ENCODE data around the gene ADGRF1.

ADGRF1 gene

DNA sequence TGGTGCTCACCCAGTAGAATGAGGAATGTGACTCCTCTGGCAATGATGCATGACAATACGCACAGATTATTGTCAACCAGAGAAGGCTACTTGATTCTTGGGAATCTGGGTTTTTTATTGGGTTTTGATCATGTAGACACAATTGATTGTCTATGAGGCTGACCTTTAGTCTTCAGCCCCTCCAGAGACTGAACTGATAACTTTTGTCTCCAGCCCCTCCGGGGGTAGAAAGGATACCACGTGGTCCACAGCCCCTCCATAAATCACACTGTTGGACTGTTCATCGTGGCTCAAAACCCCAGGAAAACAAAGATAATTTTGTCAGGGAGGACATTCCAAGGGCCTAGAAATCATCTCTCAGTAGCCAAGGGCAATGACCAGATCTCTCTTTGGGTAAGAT lies 62.9 kb downstream of the ADGRF1 start:
- no peak for DNase-seq (ENCODE audit: low spot score)

- no peak for DNase-seq (ENCODE audit: low spot score)
Observed at GRCh38 chr6:46974786-46975185, 67.3 kb downstream of the ADGRF1 start.

DNA sequence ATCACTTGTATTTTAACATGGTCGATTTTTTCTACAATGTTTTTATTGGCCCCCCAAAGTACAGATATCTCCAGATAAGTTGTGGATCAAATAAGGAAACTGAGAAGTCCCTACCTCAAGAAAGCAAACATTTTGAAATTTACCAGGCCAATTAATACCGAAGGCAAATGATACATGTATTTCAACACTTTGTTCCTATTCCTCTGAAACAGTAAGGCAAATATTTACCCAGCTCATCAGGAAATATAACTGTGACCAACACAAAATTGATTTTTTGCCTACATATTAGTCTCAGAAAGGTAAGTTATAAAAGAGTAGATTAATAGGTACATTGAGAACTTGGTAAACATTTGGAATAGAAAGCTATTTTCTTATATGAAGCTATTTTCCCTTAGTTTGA lies 69.1 kb downstream of the ADGRF1 start:
- DNase-seq (ENCODE audit: low spot score), result no peak

DNA sequence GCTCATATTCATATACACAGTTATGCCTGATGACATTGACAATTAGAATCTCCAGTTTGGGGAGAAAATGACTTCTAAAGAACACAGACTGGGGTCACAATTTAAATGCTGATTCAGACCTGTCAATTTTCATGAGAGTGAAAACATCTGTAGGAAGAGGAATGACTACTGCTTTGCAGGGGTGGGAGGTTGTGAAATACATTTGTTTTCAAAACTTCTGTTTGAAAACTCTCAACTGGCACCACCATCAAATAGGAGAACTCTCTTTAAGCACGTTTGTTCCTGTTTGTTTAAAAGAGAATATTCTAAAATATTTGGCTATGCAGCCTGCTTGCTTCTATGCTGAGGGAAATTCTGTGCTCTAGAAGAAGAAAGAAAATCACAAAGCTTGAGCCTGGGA lies 69.6 kb downstream of the ADGRF1 start:
- no peak for DNase-seq (ENCODE audit: low spot score)

DNA sequence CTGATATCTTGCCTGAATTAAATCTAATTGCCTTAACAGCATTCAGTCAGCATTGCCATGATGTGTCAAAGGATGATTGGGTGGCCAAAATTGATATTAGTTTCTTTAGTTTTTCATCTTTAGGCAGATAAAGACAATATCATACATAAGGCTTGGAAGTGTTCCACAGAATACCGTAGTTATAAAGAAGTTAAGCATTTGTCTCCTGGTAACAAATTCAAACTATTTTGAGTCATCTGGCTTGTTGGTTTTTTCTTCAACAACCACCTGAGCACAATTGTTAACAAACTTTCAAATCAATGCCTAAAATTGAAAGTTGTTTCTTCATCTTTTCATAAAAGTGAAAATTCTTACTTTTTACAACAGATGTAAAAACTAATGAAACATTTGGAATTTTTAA lies 72.9 kb downstream of the ADGRF1 start:
- no peak for DNase-seq (ENCODE audit: low spot score)

DNA sequence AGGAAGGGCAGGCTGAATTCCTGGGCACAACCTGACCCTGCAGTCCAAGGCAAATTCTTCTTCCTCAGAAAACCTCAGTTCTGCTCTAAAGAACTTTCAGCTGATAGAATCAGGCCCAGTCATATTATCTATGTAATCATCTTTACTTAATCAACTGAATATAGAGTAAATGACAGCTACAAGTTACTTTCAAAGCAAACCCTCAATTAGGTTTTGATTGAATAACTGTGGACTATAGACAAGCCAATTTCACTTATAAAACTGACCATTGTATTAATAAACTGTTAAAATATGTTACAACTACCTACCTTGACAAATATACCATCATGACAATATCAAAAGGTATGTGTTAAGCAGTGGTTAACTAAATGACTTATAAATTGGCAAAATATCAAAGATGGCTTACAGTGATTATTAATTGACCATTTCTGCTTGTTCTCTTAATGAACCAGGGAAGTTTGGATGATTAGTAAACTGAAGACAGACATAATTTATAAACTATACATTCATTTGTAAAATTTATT lies 74.2 kb downstream of the ADGRF1 start:
- DNase-seq (ENCODE audit: low spot score), result no peak

DNA sequence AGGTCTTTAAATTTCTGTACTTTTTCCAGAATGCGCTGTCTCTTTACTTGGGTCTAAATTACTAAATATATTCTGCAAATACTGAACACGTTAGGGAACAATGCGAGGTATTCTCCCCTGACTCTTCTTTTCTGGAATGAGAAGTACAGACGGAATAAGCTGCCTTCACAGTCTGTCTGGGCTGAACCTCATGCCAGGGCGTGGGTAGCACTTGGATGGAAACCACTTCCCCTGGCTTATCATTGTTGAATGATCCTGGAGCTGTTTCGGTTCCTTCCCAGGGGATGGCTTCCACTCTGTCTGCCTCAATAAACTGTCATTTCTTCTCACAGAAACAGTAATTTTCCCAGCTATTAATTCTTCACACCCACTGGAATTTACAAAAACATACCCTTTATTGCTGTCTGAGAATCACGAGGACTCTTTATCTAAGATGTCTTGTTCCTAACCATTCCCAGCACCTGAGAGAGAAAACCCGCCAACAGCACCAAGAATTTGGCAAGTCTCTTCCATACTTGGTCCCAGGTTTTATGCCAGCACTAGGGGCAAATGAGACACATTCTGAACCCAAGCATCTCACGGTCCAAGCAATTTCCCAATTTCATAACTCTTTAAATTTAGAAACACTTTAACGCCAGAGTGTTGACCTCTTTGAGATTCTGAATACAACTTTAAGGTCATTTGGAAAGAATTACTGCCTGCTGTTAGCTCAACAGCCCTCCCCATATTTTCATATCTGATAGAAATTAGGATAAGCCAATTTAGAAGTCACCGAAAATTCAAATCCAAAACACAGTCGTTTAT lies 77.2 kb downstream of the ADGRF1 start:
- peak; percentile 67 for DNase-seq (ENCODE audit: low spot score)

GRCh38 chr6:46963626-46964025 lies 78.5 kb downstream of the ADGRF1 start:
- peak; percentile 22 for DNase-seq (ENCODE audit: low spot score)

DNA sequence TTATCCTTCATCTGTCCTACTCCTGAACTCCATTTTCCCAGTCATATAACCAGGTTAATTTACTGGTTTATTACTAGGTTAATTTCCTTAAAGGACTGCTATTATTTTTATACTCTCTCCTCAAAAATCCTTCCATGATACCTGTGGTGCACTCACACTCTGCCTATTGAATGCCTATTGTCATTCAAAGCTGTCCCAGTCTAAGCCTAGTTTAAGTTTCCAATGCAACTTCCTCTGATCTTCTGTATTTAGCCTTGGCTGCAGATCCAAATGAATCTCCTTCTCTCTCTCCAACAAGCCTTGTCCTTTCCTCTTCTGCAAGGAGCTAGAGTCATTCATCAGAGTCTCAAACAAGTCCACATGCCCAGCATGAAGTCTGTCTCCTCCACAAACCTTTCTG lies 79.1 kb downstream of the ADGRF1 start:
- no peak for DNase-seq (ENCODE audit: low spot score)

DNA sequence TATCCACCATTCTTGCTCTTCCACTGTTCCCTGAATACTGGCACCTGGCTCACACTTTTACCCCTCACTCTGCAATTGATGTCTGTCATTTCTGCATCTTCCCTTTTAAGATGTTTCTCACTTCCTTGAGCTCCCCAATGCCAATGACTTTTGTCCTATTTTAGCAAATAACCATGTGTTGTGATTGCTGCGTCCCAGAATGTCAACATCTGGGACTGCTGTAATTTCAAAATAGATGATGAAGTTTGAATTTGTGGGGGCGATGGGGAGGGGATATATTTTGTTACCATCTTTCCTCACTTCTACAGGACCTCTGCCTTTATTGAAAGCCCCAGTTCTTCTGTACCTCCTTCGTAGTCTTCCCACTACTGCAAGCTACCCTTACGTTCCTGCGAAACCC lies 80.4 kb downstream of the ADGRF1 start:
- DNase-seq (ENCODE audit: low spot score), result no peak

- DNase-seq (ENCODE audit: low spot score), result no peak
Observed at GRCh38 chr6:46961232-46961631, 80.9 kb downstream of the ADGRF1 start.

DNA sequence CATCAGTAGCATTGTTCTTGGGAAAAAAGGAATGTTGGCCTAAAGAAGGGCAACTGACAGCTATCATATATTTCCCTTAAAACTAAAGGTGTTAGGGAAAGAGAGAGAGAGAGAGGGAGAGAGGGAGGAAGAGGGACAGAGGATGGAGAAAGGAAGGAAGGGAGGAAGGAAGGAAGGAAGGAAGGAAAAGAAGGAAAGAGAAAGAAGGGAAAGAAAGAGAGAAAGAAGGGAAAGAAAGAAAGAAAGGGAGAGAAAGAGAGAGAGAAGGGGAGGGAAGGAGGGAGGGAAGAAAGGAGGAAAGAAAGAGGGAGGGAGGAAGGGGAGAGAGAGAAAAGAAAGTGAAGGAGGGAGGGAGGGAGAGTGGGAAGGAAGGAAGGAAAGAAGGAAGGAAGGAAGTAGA lies 82.7 kb downstream of the ADGRF1 start:
- no peak for DNase-seq (ENCODE audit: low spot score)

GRCh38 chr6:46956409-46956808 lies 85.7 kb downstream of the ADGRF1 start:
- DNase-seq (ENCODE audit: low spot score), result no peak

GRCh38 chr6:46954837-46955451 lies 87.2 kb downstream of the ADGRF1 start:
- DNase-seq (ENCODE audit: low spot score), result no peak

- no peak for DNase-seq (ENCODE audit: low spot score)
Observed at GRCh38 chr6:46953921-46954320, 88.2 kb downstream of the ADGRF1 start.

GRCh38 chr6:46949632-46950280 lies 92.4 kb downstream of the ADGRF1 start:
- DNase-seq (ENCODE audit: low spot score), result no peak

DNA sequence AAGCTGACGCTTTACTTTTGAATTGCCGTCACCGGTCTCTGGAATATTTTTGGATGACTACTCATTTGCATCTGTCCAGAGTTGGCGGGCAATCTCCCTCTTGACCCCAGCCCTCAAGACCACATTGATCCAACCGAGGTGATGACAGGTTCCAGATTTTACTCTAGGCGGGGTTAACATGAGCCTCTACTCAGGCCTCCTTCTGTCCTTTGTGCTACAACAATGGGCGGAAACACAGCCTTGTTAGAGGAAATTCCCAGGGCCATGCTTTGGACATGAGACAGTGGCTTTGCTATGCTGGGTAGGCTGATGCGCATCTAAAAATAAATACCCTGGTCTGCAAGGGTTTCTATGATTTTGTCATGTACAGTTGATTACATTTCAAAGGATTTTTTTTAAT lies 93.4 kb downstream of the ADGRF1 start:
- no peak for DNase-seq (ENCODE audit: low spot score)
